M059J (cell line): ENCODE measurements around the gene SAG. TPM values are rescaled to one million over a fixed set of nuclear protein-coding genes. Genes with fewer than 3 reads are reported as not detected.

Experiments used
- DNase-seq: peaks from one replicate; pipeline ENCODE4 v3.0.0-alpha.2; 2012; ENCODE audit warnings: low read depth
- total RNA-seq: library from RNA; depleted of rRNA; stranded (reverse); fragments of >200 nt; shearing (Covaris generic); gene quantifications from 2 replicates; pipeline ENCODE4 v1.2.3, GENCODE V29; 2014

SAG gene
- total RNA-seq, 1 experiment from 2014 or later = not detected

DNA sequence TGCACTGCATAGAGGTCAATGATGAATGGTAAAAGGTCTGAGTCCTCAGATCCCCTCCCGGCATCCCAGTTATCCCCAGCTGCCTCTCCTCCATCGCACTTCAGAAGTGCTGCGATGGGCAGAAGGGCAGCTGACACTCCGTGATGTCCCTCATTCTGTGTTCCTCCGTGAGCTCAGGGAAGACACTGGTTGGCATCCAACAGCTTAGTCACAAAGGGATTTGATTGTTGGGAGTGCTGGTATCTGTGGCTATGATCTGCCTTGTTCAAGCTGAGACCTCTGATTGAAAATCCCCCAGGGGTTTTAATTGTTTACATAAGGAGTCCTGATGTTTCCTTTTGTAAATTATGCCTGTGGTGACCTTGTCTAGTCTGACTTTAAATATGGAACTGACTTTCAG lies 19.0 kb upstream of the SAG start:
- peak; percentile 84 for DNase-seq

DNA sequence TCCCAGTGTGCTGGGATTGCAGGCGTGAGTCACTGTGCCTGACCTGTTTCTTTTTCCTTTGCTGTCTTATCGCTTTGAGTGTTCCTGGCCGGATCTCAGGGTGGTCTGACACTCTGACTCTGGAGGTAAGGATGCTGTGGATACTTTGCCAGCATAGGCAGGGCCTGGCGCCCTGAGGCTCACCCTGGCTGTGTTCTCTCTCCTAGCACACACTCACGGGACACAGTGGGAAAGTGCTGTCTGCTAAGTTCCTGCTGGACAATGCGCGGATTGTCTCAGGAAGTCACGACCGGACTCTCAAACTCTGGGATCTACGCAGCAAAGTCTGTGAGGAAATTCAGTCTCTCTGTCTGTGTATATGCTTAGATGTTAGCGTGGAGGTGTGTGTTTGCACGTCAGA lies 18.0 kb upstream of the SAG start:
- peak; percentile 48 for DNase-seq

DNA sequence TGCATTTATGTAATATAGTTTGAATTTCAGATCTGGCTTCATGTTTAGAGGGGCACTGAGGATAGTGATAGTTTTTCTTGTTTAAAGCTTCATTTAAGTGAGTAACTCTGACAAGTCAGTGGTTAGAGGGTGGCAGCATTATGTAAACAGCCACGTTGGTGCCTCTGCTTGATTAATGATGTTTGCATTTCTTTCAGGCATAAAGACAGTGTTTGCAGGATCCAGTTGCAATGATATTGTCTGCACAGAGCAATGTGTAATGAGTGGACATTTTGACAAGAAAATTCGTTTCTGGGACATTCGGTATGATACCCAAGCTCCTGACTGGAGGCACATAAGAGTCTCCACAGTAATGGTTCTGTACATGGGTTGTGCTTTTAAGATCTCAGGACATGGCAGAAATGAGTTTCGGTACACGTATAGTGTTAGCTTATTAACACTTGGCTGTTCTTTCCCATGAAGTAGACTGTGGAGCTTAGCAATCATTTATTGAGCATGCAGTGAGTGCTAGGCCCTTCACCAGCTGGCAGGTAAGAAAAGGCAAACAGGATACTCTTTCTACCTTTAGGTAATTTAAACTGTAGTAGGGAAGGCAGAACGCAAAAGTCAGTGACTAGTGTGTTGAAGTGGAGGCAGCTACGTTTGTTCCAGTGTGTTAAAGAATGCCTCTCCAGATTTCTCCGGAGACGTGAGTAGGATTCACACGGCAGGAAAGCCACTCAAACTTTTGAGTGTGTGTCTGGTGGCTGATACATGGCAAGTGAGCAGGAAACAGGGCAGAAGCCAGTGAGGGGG lies 17.4 kb upstream of the SAG start:
- peak; percentile 47 for DNase-seq

DNA sequence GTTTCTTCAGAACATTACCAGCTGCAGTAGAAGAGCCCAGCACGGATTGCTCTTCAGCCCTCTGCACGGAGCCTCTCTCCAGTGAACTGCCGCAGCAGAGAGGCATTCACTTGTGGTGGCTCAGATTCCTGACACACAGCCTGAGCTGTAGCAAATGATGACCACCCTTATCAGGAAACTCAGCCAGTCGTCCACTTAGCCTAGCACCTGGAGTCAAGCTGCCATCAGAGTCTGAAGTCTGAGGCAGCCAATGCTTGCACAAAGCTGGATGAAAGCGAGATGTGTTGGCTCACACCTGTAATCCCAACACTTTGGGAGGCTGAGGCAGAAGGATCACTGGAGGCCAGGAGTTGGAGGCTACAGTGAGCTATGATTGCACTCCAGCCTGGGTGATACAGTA lies 11.7 kb upstream of the SAG start:
- DNase-seq = no peak

DNA sequence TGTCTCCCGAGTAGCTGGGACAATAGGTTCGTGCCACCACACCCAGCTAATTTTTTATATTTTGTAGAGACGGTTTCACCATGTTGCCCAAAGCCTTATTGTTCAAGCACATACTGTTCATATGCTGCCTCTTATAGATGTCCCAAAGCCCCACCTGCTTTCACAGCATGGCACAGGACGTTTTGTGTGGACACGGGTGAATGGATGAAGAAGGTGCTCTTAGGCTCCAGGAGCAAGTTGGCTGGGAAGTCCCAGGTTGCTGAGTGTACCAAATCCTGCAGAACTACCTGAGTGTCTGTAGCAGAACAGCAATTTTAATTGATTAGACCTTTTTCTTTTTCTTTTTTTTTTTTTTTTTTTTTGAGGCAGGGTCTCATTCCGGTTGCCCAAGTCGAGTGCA lies 10.5 kb upstream of the SAG start:
- DNase-seq = no peak

DNA sequence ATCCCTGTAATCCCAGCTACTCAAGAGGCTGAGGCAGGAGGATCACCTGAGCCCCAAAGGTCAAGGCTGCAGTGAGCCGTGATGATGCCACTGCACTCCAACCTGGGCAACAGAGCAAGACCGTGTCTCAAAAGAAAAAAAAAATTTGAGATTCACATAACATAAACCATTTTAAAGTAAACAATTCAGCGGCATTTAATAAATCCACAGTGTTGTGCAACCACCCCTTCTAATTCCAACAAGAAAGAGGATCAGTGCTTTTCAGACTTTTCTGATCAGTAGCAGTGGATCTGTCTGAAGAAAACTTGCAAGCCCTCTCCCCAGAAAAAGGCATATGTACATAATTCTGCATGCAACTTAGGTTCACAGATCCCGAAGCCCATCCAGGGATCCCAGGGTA lies 7.2 kb upstream of the SAG start:
- no peak for DNase-seq

DNA sequence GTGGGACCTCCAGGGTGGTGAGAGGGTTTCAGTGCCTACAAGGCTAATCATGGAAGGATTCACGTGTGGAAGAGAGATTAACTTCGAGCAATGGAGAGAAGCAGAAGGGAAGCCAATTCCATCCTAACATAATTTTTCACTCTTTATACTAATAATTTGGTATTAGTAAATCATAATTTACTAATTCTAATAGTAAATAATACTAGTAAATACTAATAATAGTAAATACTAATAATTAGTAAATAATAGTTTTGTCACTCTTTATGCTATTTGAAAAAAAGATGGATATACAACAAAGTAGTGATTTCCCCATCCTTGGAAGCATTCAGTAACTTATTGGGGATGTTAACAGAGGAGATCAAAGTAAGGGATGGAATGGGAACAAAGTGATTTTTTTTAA lies 6.4 kb upstream of the SAG start:
- no peak for DNase-seq

DNA sequence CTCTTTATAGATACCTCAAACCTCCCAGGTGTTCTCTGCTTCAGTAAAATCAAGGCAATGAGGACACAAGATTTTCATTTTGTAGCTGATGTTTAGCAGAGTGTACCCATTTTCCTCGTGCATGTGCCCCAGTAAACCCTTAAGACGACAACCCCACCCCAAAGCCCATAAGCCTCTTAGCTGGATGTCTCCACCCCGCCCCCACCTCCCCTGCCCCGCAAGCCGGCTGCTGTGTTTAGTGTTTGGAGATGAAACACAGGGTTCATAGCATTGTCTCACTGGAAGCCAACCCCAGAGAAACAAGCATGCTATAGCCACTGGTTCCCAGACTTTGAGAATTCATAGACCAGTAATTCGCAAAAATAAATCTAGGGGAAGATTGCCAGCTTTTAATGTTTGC lies 5.8 kb upstream of the SAG start:
- DNase-seq = no peak

DNA sequence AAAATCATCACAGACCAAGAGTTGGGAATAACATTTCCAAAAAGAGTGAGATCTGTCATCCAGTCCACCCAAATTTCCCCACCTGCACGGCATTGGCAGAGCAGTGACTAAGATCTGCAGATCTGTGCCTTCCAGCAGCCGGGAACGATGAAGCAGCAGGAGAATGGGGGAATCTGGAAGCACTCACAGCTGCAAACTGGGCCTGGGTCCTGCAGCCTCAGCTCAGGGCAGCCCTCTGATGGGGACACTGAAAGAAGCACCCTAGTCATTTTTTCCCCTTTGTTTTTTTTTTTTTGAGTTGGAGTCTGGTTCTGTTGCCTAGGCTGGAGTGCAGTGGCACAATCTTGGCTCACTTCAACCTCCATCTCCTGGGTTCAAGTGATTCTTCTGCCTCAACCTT lies 4.4 kb upstream of the SAG start:
- DNase-seq = no peak

DNA sequence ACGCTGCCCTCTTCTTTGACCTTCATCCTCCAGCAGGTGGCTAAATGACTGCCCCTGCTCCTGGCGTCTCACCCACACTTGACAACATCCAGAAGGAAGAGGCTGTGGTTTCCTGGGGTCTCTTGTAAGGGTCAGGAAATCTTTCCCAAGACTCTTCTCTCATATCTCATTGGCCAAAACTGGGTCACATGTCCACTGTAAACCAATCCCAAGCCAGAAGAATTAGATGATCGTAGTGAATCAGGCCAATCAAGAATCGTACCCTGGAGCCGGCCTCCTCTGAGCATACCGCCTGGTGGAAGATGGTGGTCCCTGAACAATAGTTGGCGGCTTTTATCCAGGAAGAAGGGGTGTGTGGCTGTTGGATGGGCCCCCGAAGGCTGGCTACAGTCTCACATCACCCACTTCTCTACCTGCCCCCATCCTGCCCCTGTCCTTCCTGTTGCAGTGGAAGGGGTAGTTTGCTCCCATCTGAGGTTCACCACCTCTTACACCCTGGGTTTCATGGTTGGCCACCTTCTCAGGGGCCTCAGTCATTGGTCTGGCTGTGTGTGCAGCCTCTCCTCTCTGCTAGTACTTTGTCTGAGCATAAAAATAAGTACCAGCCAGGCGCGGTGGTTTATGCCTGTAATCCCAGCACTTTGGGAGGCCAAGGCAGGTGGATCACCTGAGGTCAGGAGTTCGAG lies 3.8 kb downstream of the SAG start:
- no peak for DNase-seq

DNA sequence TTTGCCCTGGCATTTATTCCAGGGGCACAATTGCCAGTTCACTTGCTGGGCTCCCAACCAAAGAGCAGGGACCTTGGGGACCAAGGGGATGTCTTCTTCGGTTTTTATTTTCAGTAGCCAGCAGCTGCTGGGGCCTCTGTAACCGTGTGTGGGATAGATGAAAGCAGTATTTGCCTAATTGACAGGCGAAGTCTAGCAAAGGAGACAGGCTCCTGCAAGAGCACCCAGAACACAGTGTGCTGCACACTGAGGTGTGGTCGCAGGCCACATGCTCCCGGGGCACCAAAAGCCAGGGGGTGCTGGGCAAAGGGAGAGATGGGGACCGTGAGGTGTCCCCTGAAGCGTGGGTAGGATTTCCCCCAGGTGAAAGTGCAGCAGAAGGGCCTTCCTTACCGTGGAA lies 5.3 kb downstream of the SAG start:
- DNase-seq = no peak

DNA sequence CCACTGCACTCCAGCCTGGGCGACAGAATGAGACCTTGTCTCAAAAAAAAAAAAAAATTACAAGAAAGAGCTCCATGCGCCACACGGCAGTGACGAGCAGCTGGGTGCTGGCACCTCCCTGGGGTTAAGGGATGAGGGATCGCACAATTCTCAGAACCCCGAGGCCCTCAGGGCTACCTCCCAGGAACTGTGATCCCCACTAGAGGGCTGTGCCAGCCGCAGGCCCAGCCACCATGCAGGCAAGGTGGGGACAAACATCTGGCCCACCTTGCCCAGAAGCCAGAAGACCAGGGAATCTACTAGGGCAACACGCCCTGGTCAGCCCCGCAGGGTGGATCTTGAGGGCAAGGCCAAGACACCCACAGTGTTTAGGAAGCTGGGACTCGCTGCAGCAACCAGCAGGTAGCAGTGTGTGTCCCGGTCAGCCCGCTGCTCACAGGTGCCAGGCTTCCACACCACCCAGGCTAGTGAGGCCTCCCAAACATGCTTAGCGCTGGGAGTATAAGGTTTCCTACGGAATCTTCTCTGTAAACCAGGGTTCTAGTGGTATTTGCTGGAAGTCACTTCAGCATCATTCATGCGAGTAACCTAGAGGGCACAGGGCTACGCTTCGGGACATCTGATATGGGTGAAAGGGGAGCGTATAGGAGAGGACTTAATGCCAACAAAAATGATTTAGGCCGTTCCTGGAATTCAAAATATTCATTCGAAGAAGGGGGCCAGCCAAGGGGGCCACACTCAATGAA lies 6.7 kb downstream of the SAG start:
- DNase-seq = no peak

DNA sequence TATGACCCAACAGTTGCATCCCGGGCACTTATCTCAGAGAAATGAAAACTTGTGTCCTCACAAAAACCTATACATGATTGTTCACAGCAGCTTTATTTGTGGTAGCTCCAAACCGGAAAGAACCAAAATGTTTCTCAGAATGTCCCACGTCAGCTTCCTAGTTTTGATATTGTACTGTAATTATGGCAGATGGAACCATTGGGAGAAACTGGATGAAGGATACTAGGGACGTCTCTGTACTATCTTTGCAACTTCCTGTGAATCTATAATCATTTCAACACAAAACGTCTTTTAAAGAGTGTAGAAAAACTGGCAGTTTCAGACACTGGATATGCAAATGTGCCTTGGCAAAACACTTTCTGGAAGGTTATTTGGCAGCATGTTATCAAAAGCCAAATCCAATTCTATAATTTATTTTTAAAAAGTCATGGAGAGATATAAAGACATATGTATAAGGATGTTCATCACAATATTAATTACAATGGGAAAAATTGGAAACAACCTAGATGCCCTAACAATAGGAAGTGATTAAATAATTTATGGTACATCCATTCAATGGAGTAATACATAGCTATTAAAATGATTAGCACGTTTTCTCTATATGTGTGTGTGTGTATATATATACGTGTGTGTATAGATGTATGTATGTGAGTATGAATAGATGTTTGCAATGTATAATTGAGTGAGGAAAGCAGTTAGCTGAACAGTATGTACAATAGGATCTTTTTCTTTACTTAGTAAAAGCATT lies 9.8 kb downstream of the SAG start:
- no peak for DNase-seq

DNA sequence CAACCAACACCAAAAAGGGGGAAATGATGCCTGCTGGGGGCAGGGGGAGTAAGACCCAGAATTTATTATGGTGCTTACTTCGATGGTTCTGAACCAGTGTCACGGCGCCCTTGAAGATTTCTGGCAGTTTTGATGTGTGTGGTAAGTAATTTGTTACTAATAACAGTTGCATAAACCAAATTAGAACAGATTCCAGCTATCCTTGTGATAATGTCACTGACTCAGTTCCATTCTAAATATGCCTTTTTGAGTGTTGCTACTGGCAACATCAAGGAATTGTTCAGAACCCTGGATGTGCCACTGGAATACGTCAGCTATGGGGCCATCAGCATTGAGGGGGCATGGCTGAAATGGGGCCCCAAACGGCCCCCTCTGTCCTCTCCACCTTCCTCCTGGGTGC lies 11.6 kb downstream of the SAG start:
- no peak for DNase-seq

DNA sequence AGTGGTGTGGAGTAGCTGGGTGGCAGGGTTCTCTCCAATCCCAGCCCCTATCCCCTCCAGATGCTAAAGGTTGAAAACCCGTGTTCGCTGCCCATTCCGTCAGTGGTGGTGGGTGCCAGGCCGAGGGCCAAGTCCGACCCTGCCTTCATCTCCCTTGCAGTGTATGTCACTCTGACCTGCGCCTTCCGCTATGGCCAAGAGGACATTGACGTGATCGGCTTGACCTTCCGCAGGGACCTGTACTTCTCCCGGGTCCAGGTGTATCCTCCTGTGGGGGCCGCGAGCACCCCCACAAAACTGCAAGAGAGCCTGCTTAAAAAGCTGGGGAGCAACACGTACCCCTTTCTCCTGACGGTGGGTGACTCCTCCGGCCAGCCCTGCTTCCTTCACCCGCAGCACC lies 12.9 kb downstream of the SAG start:
- no peak for DNase-seq

DNA sequence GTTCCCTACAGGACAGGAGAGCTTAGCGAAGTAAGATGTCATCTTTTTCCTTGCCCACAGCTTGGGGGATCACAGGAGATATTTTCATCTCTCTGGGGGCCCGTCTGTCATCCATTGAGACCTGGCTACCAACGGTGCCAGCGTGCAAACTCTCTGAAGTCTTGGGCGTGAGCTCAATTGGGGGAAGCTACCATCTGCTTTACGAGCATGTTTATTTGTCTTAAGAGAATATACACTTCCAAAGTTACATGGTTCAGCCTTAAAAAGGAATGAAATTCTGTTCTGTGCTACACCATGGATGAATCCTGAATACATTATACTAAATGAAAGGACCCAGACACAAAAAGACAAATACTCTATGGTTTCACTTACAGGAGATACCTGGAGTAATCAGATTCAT lies 13.6 kb downstream of the SAG start:
- DNase-seq = no peak

DNA sequence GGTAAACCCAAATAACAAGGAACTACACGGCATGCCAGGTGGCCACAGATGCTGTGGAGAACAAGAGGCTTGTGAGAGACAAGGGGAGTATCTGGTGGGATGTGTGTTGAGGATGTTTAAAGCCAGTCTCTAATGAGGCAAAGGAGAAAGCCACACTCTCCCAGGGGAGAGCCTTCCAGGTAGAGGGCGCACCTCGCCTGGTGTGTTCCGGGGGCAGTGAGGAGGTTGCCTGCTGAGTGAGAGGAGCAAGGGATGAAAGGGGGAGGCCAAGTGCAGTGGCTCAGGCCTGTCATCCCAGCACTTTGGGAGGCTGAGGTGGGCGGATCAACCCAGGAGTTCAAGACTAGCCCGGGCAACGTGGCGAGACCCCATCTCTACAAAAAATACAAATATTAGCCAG lies 16.2 kb downstream of the SAG start:
- no peak for DNase-seq

DNA sequence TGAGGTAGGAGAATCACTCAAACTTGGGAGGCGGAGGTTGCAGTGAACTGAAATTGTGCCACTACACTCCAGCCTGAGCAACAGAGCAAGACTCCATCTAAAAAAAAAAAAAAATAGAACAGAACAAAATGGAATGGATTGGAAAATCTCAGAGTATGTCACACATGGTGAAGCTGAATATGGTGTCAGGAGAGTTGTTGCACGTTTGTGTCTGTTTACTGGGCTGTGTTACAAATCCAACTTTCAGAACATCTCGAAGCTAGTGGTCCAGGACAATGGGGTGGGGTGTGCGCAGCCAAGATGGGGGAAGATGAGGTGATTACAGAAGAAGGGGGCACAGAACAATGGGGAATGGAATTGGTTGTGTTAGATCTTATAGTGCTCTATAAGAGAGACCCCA lies 17.6 kb downstream of the SAG start:
- no peak for DNase-seq

DNA sequence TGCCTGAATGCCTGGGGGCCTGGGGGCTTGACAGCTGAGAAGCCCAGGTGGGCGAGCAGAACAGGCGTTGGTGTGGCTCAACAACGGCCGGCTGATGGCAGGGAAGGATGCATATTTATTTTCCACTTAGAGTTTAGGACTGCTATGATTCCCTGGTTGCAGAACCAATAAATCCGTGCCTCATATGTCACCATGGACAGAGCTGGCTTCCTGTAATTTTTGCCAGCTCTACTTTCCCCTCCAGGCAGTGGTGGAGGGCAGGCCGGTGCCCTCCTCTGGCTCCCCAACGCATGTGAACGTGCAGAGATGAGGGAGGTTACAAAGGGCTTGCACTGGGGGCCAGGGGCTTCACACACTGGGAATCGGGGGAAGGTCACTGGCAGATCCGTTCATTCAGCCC lies 18.2 kb downstream of the SAG start:
- DNase-seq = no peak

DNA sequence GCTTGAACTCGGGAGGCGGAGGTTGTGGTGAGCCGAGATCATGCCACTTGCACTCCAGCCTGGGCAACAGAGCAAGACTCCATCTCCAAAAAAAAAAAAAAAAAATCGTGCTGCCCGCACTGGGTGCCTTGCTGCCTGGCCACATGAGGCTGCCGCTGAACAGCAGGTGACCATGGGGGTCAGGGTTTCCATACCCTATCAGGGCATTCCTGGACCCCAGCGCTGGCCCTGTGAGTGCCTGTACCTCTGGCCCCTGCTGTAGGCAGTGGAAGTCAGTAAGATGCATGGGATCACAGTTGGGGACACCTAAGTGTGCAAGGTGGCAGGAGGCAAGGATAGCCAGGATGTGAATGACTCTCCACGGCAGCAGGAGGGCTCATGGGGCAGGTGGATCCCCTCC lies 18.9 kb downstream of the SAG start:
- DNase-seq = no peak

DNA sequence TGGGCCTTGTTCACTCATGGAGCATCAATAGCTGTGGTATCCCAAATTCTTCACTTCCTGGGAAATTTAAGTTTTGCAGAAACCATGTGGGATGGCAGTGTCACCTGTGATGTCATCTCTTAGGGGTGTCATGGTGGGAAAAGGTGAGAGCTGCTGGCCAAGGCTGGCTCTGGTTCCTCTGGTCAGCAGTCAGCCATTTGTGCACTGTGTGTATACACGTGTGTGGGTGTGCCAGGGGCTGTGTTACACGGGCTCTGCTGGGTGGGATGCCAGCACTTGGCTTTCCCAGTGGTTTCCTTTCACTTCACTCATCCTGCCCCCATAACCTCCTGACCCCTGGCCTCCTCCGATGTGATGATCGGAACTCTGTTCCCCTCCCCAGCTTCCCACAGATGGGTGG lies 21.3 kb downstream of the SAG start:
- DNase-seq = no peak

DNA sequence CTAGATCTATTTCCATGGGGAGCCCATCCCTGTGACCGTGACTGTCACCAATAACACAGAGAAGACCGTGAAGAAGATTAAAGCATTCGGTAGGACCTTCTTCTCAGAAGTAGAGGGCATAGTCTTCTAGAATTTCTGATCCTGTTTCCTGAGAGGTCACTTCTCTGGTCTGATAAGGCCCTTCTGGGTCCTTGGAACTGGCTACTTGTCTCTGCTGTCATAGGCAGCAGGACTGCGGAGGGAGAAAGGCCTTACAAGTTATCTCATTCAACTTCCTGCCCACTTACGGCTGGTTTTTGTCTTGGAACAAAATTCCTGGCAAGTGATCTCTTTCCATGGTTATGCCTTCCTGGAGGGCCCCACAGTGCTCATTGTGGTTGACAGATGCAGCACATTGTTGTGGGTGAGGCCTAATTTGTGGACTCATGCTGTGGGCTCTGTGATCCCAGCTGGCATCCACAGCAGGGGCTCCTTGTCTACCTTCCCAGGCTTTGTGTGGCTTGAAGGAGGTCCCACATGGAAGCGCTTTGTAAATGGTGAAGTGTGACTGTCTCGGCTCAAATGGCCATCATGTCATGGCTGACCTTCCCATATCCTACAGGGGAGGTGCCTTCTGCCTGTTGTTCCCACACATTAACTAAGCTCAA lies 22.0 kb downstream of the SAG start:
- DNase-seq = peak; percentile 52
